Measurements from ENCODE around the gene IDE.

- TF ChIP-seq POLR2AphosphoS5 (IDR thresholded peaks at IDR 0.05) (no peak), CTCF (IDR thresholded peaks at IDR 0.05) (no peak), EP300 (IDR thresholded peaks at IDR 0.05; ENCODE audit: low read depth) (no peak), POLR2A (IDR thresholded peaks at IDR 0.05) (no peak)
These were observed 135.7 kb downstream of the IDE start for GRCh38 chr10:92438220-92438619.

All from transverse colon (tissue), 4 donors.